WERI-Rb-1 (cell line): ENCODE results near the gene PTH1R.

ENCODE experiments used
- DNase-seq: peaks from one replicate; pipeline ENCODE4 v3.0.0-alpha.2; 2020
- H3K27ac ChIP-seq: fragments of 250-450 bp; sonication (Bioruptor Pico); 2 replicates; pipeline ENCODE4 v1.5.1; 2020; ENCODE audit warnings: mild to moderate bottlenecking, moderate library complexity
- H3K27me3 ChIP-seq: fragments of 250-450 bp; sonication (Bioruptor Pico); 2 replicates; pipeline ENCODE4 v1.5.1; 2021; ENCODE audit warnings: mild to moderate bottlenecking, low read depth, moderate library complexity; ENCODE audit not compliant: insufficient read depth, severe bottlenecking
- H3K36me3 ChIP-seq: fragments of 250-450 bp; sonication (Bioruptor Pico); 2 replicates; pipeline ENCODE4 v1.5.1; 2020; ENCODE audit warnings: mild to moderate bottlenecking, moderate library complexity
- H3K4me3 ChIP-seq: 2 replicates; pipeline ENCODE4 v1.5.1; 2011; ENCODE audit warnings: low read depth, mild to moderate bottlenecking, control low read depth, low read length
- H3K9me3 ChIP-seq: fragments of 250-450 bp; sonication (Bioruptor Pico); 2 replicates; pipeline ENCODE4 v1.5.1; 2021; ENCODE audit warnings: mild to moderate bottlenecking, moderate library complexity; ENCODE audit not compliant: severe bottlenecking
- CTCF ChIP-seq: IDR thresholded peaks from 2 replicates; pipeline ENCODE4 v1.5.1; 2011; ENCODE audit warnings: low read depth, mild to moderate bottlenecking, control low read depth, inconsistent platforms, low read length

PTH1R gene

GRCh38 chr3:46918202-46918601, 40.7 kb downstream of the PTH1R start:
- Histone ChIP-seq H3K4me3 (no peak overlapping the region), H3K27ac (no peak overlapping the region), H3K27me3 (no peaks in the 10 kb centered on the region), H3K36me3 (peaks cover 65% of the 10 kb centered on the region), H3K9me3 (no peaks in the 10 kb centered on the region)
- TF ChIP-seq CTCF = no peak
- DNase-seq = no peak

GRCh38 chr3:46918634-46919033, 41.1 kb downstream of the PTH1R start:
- no peaks in the 10 kb centered on the region for H3K27me3 ChIP-seq
- no peak for DNase-seq
- no peaks in the 10 kb centered on the region for H3K9me3 ChIP-seq
- H3K36me3 ChIP-seq = peaks cover 69% of the 10 kb centered on the region
- no peak overlapping the region for H3K27ac ChIP-seq
- no peak for TF ChIP-seq CTCF
- no peak overlapping the region for H3K4me3 ChIP-seq

GRCh38 chr3:46921041-46921440, 43.5 kb downstream of the PTH1R start:
- Histone ChIP-seq H3K9me3 (no peaks in the 10 kb centered on the region), H3K27ac (no peak overlapping the region), H3K27me3 (no peaks in the 10 kb centered on the region), H3K4me3 (no peak overlapping the region), H3K36me3 (peaks cover 93% of the 10 kb centered on the region)
- TF ChIP-seq CTCF = no peak
- no peak for DNase-seq

GRCh38 chr3:46921871-46922271, 44.4 kb downstream of the PTH1R start:
- Histone ChIP-seq H3K4me3 (no peak overlapping the region), H3K27ac (no peak overlapping the region), H3K36me3 (peaks cover 98% of the 10 kb centered on the region), H3K27me3 (no peaks in the 10 kb centered on the region), H3K9me3 (no peaks in the 10 kb centered on the region)
- TF ChIP-seq CTCF = no peak
- no peak for DNase-seq

- DNase-seq = no peak
- Histone ChIP-seq H3K36me3 (peaks cover 98% of the 10 kb centered on the region), H3K4me3 (no peak overlapping the region), H3K27ac (no peak overlapping the region), H3K9me3 (no peaks in the 10 kb centered on the region), H3K27me3 (no peaks in the 10 kb centered on the region)
- no peak for TF ChIP-seq CTCF
These were observed 44.9 kb downstream of the PTH1R start for GRCh38 chr3:46922426-46922825.

GRCh38 chr3:46922871-46923558, 45.5 kb downstream of the PTH1R start:
- Histone ChIP-seq H3K36me3 (peaks cover 97% of the 10 kb centered on the region), H3K27ac (no peak overlapping the region), H3K9me3 (no peaks in the 10 kb centered on the region), H3K27me3 (no peaks in the 10 kb centered on the region), H3K4me3 (no peak overlapping the region)
- no peak for DNase-seq
- no peak for TF ChIP-seq CTCF
